NCI-H128 (cell line): ENCODE measurements around the gene TTC39A.

Experiments
- DNase-seq: peaks from one replicate; lab custom pipeline; 2025; ENCODE audit not compliant: unreplicated experiment; lab: John Stamatoyannopoulos, UW

Gene TTC39A

DNA sequence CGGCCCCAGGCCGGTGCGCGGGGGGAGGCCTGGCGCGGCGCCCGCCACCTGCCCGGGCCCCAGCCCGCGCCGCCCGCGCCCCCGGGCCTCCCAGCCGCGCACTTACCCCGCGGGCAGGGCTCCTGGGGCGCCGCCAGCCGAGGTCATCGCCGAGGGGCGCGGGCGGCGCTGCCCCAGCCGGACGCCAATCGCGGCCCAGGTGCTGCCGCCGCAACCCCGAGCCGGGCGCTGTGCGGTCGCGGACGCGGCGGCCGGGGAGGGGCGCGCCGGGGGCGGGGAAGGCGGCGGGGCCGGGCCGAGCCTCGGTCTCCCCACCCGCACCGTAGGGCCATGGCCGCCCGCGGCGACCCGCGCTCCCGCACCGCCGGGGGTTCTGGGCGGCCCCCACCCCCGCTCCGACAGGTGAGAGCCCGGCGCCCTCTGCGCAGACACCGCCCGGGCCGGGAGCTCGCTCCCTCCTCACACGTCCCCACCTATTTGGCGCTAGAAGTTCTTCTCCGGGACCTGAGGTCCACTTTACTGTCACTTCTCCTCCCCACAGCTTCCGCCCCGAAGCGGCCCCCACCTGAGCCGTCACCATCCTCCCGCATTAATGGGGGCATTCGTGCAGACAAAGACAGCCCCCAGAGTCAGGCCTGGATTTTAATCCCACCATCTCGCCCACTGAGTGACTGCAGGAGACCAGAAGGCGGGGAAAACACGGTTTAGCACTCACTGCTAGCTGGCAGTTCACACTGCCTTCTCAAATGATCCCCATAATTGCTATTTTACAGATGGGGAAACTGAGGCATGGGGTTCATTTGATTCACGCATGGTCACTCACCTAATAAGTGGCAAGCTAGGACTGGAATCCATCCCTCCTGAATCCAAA, at the start of gene TTC39A:
Gene TTC39A (minus strand): TSS at position 232 of the 871 bp plus-strand sequence. CDS start 85 bp downstream, at position 147.
- DNase-seq: no peak

DNA sequence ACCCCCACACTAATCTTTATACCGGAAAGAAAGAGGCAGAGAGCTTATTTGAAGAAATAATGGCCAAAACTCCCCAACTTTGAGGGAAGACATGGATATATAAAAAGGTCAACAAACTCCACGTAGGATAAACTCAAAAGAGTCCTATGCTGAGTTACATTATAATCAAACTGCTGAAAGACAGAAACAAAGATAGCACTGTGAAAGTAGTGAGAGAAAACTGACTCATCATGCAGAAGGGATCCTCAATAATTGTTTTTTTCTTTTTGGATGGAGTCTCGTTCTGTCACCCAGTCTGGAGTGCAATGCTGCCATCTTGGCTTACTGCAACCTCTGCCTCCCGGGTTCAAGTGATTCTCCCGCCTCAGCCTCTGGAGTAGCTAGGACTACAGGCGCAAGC, 48.5 kb upstream of the TTC39A start:
- DNase-seq: no peak

DNA sequence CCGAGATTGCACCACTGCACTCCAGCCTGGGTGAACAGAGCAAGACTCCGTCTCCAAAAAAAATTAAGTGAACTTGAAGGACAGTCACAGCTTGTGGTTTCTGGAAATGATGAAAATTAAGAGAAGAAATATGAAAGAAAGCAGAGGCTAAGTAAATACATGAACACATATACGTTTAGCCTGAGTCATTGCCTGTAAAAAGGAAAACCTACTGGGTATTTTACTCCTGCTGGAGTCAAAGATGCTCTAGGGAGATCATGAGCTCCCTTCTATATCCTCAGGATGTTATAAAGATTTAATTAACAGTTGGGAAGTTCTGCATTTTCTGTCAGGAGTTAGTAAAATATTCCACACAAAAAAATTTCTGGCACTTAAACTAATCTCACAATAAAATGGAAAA, 43.5 kb upstream of the TTC39A start:
- no peak for DNase-seq

DNA sequence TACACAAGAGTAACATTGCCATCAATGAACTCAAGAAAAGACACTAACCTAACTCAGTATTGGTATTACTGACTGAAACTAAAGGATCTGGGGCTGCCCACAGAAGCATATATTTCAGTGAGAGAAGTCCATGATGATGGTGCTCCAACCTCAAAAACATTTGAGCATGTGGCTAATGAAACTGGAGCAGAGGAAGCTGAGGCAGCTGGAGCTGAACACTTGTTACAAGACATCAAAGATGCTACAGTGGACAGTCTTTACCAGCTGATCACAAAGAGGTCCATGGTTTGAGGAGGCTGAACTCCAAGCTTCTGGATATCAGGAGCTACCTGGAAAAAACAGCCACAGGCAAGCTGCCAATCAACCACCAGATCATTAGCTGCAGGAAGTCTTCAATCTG, 42.2 kb upstream of the TTC39A start:
- no peak for DNase-seq

DNA sequence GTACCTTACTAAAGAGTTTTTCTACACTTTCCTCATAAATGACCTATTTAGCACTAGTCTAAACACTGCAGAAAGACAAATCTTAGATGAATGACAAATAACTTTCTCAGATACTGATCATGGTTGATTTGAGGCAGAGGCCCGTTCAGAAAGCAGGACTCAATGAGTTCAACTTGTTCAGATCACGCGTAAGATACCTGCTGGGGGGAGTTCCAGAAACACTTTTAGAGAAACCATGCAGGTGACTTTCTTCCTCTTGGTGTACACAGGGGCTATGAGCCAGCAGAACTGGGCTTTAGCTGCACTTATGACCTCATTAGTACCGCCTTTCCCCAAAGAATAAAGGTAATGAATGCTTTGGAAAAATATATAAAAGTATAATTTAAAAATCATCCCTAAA, 38.8 kb upstream of the TTC39A start:
- DNase-seq: no peak

DNA sequence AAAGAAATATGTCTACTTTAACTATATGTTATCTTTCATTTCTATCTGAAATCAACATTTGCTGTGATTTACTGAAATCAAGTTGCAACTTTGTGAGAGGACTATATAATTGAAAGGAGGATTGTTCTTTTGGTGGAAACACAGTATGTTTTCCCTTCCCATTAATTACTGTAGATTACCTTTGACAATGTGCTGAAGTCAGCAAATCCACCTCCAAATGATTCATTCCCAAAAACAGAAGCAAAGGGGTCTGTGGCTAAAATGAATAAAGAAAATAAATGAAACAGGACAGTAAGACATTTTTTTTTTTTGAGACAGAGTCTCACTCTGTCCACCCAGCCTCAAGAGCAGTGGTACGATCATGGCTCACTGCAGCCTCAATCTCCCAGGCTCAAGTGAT, 35.4 kb upstream of the TTC39A start:
- DNase-seq: no peak

DNA sequence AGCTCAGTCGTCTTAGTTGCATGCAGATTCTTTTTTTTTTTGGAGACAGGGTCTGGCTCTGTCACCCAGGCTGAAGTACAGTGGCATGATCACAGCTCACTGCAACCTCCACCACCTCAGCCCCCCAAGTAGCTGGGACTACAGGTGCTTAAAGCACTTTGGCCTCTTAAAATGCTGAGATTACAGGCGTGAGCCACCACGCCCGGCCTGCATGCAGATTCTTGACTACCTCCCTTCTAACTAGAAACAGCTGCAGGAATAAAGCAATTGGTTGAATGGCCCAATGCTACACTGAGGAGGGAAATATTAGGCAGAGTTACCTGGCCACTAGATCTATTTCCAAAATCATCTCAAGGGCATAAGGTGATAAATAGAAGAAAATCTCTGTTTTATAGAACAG, 29.5 kb upstream of the TTC39A start:
- DNase-seq: no peak

DNA sequence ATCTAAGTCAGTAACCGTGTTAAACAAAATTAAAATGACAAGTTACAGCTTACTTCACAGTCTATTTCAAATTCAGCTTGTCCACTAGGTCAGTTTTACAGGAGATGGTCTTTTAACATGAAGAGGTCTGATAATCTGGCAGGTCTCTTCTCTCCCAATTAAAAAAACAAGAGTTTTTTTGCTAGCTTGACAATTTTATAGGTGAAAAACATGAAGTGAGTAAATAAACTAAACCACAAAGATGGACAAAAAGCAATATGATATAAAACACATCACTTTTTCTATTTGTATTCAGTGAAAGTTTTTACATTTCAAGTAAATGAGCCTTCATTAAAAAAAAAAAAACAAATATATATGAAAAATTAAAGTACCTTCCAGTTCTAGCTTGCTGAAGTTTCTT, 25.0 kb upstream of the TTC39A start:
- no peak for DNase-seq

DNA sequence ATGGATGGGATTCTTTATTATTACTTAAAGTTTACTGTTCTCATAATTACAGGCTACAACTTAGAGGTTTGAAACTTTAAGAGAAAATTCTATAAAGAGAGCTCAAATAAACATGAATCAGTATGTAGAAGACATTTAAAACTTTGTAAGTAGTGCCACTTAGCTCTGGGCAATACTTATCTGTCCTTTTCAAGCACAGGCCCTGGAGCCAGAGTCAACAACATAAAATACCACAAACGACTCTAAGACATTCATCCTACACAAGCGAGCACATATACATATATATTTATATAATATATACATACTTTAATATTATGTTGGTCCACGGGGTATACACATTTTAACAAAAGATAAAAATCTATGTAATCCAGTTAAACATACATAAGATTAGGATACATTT, 24.1 kb upstream of the TTC39A start:
- no peak for DNase-seq

DNA sequence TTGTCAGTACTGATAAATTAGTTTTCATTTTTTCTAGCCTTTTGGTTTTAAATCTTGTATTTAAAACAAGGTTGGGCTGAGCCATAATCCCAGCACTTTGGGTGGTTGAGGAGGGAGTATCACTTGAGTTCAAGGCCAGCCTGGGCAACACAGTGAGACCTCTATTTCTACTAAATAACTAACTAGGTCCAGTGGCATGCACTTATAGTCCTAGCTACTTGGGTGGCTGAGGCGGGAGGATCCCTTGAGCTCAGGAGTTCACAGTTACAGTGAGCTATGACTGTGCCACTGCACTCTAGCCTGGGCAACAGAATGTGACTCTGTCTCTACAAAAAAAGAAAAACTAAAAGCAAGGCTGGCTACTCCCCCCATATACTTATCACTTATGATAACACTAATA, 21.5 kb upstream of the TTC39A start:
- no peak for DNase-seq

DNA sequence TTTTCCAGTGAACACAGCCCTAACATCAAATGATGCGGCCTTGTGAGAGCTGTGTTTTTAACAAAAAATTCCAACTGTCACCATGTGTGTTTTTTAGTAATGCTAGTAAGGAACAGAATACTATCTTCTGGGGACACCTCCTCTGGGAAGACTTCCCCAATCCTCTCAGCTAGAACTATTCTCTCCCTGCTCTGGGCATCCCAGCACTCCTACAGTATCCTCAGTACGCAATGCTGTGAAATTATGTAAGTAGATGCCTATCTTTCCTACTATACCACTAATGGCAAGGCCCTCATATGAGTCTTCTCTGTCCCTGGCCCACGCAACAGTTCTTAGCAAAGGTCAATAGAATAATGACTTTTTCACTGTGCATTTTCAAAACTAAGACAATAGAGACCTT, 19.5 kb upstream of the TTC39A start:
- DNase-seq: no peak

DNA sequence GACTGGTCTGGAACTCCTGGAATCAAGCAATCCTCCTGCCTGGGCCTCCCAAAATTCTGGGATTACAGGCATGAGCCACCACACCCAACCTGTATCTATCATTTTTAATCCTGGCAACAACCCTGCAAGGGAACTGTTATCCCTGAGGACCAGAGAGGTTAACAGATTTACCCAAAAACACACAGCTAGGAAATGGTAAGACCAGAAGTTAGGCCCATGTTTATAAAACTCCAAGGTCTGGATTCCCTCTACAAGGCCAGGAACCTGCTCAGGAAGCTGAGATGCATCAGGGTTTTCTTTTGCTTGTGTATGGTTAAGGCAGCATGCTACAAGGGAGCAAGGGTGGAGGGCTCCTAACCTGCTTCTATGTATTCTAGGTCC, 17.8 kb upstream of the TTC39A start:
- no peak for DNase-seq

DNA sequence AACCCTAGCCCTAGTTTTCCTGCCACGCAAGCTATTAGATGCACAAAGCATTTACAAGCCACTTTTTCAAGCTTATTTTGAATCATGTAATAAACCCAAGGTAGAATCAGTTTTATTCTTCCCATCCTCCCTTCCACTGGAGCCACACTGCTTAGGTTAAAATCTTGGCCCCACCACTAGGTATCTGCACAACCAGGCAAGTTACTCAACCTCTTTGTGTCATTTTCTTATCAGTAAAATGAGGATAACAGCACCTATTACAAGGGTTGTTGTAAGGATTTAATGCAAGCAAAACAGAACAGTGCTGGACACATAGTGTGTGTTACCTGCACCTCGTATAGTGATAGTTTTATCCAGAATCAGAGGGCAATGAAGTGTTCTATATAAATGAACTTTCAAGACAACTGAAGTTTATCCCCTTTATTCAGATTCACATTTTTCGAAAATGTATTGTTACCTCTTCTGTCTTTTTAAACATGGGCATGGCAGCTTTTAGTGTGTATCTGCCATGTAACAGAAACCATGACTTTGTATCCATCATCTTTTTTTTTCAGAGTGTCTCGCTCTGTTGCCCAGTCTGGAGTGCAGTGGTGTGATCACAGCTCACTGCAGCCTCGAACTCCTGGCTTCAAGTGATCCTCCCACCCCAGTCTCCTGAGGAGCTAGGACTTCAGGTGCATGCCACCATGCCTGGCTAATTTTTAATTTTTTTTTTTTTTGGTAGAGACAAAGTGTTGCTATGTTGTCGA, 17.2 kb upstream of the TTC39A start:
- DNase-seq: no peak

DNA sequence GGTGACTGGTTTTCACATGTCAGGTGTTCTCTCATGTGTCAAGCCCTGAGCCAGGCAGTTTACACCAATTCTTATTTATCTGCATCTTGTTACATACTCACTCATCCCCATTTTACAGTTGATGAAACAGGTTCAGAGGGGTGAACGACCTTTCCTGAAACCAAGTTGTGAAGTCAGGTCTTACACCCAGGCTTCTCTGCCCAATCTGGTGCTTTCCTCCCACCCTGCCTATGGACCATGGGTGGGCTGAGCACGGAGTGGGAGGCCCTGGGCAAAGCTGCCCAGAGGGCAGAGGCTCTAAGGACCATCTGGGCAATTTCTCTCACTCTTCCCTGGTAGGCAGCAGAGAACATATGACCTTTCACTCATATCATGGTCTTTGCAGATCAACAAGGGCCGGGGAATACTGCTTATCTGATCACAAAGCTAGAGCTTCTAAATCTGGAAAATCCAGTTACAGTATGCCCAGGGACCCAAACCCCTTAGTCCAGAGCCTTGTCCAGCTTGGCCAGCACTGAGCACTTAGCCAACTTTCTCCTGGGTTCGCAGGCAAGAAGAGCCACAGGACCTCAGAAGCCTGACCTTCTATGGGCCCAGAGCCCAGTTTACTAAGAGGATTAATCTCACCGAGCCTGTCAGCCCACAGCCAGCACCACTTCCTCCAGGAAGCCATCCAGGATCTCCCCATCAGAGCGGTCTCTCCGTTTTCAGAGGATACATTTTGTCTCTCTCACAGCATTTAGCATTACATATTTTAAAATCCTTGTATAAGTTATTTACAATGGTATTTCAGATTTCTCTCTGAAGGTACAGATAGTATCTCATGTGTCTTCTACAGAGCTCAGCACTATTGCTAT, 16.0 kb upstream of the TTC39A start:
- no peak for DNase-seq

DNA sequence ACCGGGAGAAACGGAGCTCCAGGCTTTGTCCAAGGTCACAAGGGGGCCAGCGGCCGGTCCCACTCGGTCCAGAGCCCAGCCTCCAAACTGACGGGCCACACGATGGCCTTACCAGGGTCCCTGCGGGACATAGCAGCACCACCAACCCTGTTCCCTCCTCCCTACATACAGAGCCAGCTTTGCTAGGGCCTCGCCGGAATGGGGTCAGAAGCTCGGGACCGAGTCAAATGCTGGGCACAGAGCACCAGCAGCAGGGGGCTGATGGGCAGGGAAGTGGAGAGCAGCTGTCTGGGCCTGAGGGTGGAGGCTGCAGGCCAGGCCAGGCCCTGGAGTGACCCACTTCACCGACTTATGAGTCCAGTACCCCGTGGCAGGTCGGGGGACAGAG, 14.9 kb upstream of the TTC39A start:
- DNase-seq: no peak

DNA sequence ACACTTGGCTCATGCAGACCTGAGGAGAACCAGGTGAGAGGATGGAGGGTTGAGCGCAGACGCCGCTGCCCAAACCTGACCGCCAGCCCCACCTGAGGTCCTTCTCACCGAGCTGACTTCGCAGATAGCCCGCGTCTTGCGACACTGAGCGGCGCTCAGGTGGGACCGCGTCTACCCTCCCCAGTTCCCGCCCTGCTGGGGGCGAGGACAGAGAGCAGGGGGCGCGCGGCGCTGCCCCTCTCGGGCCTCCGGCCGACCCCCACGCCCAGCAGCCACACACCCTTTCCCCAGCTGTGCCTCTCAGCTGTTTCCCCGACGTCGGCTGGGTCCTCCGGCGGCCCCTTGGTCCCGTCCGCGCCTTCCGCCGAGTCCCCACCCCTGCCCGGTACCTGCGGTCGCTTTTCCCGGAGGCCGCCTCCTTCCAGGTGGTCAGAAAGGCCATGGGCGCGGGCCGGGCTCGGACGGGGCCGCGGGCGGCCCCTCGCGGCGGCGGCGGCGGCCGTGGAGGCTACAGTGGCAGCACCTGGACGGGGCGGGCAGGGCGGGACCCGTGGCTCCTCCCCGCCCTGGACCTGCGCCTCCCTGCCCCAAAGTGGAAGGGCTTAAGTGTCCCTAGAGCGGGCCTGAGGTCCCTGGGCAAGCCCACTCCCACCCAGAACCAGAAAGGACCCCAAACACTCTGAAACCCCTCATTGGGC, 14.4 kb upstream of the TTC39A start:
- DNase-seq: no peak

DNA sequence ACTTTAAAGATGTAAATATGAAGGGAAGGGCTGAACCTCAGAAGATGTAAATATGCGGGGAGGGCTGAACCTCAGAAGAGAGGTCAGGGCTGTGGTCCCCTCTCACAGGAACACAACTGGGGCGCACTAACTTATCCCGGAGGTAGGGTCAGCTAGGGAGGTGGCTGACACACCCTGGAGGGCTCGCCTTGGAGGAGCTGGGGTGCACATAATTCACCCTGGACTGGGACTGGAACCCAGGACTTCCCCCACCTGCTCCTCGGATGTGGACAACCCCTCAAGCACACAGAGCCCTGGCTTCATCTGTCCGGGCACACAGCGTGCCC, 13.9 kb upstream of the TTC39A start:
- no peak for DNase-seq

DNA sequence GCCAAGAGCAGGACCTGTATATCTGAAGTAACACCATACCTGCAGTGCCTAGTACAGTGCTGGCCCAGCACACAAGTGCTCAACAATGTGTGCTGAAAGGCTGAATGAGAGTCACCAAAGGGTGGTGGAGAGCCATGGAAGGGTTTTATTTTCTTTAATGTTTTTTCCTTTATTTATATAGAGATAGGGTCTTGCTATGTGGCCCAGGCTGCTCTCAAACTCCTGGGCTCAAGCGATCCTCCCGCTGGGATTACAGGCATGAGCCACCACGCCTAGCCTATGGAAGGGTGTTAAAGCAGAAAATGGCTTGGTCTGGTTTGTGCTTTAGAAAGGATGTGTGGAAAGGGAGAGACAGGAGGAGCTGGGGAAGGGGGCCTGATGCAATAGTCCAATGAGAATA, 13.3 kb upstream of the TTC39A start:
- DNase-seq: no peak

DNA sequence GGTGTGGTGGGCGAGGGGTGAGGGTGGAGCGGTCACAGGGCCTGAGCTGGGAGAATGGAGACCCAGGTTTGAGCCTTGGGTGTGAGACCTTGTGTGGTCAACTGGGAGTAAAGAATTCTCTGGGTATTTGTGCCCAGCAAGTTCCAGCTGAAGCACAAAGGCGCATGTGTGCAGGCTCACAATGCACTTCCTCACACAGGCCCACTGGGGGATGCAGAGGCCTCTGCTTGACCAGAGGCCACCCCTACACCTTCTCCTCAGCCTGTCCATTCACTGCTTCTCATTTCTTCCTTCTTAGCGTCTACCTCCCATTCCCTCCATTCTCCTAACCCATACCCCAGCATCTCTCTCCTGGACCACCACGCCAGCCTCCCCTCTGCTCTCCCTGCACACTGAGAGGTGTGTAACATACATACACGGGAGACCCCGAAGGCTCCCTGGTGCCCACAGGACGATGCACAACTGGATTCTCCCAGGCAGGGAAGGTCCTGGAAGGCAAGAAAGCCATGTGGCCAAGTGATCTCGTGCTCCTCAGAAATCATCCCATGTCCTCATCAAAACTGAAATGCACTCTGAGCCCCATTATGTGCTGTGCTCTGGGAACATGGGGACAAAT, 12.3 kb upstream of the TTC39A start:
- no peak for DNase-seq

DNA sequence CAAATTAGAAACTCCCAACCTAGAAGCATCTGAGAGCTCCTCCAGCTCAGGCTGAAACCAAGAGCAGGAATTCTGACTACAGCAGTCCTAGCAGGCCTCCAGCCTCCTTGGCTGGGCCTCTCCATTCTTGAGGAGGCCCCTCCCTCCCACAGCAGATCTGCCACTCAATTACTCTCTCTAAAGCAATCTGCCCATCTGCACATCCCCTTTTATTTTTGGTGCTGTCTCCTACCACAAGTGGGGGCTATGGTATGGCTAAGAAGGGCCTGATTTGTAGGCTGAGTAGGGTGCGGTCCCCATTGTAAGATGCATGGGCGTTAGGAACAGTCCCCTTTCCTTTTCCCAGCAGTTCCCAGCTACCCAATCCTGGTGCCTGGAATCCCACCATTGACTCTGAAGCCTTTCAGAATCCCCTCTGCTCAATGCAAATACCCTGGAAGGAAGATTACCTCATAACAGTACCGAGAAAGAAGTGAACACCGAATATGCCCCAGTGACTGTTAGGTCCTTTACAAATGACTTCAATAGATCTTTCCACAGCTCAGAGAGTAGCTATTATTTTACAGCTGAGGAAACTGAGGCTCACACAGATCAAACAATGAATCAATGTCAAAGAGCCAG, 11.6 kb upstream of the TTC39A start:
- DNase-seq: no peak
